ENCODE results near the gene BTAF1.
"Not testable (repeated sequence)": the region's sequence is repeated elsewhere in the genome, so short reads cannot be mapped to it uniquely, and the experiment has no call there.

The BTAF1 gene

DNA sequence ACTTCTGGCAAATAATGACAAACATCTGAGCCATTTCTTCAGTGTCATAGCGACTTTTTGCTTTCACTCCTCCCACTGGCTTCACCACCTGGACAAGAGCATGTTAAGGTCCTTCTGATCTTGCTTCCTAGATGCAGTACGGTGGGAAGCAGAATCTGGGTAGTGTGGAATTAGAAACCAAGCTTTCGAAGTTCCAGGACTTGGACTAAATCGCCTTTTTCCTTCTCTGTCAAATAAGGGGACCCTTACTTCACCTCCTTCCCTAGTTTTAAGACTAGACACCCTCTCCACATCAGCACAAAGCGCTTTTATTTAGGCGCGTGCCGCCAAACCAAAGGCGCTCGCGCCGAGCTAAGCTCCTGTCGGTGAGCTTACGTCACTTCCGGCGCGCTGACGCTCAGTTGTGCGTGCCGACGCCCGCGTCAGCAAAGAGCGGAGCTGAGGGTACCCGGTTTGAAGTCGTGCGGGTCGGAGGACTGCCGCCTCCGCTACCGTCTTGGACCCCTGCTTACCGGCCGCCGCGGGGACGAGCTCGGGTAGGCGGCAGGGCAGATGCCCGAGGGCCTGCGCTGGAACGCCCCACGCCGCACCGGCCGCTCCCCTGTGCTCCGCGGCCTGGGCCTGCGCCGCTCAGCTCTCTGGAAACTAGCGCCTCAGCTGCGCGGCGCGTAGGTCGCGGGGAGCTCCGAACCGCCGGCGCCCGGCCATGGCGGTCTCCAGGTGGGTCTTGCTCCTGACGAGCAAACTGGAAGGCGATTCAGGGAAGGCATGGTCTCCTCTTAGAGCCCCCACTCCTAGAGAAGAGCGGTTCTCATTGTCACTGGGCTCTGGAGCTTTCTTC lies at the start of gene BTAF1:
Gene BTAF1 (plus strand): TSS at position 400 of the 841 bp plus-strand sequence. CDS start 307 bp downstream, at position 707.
- DNase-seq, result peak; percentile 93

DNA sequence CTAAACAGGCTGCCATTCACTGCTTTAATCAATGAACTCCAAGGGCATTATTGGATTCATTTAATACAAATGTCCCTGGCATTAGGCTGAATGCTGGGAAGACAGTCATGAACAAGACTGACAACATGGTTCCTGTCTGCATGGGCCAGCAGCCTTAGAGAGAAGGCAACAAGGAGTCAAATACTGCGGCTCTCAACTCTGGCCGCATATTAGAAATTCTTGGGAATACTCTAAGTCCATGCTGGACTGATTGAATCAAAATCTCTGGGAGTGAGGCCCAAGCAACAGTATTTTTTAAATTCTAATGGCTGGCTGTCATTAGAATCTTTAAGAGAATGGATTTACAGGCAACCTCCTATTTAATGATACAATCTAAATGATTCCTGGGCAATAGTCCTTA lies 48.4 kb upstream of the BTAF1 start:
- DNase-seq, result no peak

DNA sequence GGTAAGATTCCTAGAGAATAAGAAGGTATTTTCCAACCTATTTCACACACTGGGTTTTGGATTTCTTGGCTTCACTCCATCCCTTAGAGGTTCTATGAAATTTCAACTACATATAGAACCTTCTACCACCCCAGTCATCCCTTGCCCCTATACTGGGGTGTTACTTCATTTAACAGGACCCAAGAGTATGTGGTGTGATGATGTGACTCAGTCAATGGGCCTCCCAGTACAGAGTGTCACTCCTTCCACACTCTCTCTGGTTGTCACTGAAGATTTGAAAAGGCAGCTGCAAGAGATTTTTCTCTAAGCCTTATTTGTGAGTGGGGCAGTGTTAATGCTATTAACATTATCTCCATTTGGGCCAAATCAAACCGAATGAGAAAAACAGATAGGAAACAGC lies 47.8 kb upstream of the BTAF1 start:
- DNase-seq, result peak; percentile 55

DNA sequence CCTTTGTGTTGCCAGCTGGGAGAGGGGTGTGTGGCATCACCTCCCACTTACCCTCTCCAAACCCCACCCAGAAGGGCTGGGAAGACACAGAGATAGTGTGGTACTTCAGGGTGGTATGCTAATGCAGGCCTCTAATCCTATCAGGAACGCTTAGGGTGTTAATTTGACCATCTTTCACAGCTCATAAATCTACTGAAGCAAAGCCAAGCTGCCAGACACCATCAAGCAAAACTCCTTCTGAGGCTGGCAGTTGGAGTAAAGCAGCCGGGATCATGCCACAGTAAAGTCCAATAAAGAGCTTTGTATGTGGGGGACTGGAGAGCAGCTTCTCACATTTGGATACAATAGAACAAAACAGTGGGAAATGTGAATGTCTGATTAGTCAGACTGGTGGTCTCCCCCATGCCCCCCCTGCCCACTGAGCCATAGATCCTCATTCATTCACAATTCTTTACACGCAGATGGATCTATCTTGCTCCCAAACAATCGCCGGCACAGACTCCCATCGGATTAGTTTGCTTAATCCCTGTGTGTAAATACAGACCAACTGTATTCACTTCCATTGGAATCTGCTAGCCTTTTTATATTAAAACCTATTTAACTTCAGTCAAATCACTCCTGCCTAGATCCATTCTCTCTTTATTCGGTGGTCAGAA lies 43.9 kb upstream of the BTAF1 start:
- peak; percentile 93 for DNase-seq

DNA sequence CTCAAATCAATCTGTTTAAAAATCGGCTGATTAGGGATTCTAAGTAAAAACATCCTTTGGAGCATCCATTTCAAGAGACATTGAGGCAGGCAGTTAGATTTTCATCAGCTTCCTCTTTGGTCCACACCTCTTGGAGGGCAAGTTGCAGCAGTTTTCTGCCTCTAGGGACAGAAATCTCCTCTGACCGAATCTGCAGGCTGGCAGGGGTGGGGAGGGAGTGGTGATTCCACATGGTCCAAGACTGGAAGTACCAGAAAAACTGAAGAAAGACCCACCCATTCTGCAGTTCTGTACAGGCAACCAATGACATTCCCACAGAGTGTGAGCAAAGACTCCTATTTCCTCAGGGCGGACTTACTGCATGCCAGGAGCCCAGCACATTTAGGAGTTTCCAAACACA lies 43.3 kb upstream of the BTAF1 start:
- no peak for DNase-seq

DNA sequence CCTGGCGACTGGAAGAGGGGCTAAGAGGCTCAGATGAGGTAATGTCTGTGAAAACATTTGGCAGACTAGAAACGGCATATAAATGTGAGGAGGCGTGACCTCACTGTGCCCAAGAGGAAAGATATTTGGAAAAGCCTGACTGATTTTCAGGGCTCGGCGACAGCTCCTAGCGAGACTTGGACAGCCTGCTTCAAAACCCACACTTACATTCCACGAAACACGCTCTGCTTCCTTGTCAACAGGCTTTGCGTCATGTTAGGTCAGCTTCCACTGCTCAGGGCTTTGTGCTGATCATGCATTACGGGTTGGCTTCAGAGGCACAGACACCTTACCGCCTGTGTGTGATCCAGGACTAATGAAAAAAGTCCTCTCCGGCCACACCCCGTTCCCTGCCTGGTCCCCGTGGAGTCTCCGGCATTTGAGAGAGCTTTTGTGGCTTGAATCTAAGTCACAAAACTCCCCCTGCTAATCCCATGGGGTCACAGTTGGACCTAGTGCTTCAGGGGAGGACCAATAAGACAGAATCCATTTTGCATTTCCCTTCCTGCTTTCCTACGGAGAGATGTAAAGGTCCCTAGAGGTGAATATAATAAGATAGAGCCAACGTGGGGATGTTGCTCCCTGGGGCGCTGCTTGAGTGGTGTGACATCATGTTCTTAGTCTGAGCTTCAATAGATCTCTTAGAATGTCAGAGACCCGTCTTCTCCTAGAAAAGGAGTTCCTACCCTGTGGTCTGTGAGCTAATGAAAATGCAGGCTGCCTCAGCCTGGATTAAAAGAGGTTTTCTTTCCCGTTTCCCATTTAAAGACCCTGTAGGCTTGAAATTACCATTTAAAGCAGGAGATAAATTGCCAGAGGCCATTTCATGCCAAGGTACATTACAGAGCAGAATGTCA lies 39.8 kb upstream of the BTAF1 start:
- peak; percentile 61 for DNase-seq

DNA sequence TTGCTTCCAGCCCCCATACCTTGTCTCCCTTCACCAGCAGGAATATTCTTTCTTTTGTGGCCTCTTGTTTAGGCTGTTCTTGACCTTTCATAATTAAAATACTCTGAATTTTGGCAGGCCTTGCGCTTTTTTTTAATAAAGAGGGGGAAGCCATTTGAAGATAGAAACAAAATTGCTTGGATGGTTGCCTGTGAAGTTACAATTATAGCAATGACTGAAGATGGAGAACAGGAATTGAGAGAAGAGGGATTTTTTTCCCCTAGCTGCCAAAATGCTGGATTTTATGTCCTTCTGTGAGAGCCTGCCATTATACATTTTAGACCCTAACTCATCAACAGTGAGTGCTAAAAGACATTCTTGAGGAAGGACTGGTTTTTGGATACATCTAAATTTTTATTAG lies 39.0 kb upstream of the BTAF1 start:
- no peak for DNase-seq

DNA sequence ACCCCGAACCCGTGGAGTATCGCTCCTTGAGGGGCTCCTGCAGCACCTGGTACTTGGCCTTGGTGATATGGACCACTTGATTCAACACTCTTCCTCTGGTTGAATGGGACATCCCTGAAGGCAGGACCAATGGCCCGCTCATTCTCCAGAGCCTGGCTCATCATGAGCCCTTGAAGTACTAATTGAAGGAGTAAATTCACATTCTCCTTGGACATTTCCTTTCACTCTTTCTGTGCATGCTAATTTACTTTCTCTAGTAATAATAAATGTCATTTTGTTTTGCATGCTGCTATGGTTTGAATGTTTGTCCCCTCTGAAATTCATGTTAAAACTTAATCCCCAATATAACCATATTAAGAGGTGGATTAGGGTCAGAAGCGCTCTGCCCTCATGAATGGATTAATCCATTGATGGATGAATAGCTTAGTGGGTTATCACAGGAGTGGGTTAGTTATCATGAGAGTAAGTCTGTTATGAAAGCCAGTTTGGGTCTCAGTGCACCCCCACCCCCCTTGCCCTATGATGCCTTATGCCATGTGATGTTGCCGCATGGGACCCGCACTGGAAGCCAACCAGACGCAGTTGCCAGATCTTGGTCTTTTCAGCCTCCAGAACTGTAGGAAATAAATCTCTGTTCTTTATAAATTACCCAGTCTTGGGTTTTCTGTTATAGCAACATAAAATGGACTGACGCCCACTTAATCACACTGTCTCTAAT lies 38.0 kb upstream of the BTAF1 start:
- peak; percentile 90 for DNase-seq

DNA sequence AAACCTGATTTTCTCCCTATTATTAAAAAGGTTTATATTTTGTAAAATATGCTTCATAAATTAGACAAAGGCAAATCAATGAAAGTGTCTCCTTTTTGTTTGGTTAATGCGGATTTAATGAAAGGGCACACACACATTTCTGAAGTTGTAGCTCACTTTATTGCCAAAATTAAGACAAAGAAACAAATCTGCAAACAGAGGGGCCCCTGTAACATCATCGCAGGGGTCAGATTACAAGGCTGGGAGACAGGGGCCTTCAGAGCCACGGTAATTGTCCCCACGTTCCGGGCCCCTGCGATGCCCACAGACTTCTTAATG lies 36.7 kb upstream of the BTAF1 start:
- no peak for DNase-seq

DNA sequence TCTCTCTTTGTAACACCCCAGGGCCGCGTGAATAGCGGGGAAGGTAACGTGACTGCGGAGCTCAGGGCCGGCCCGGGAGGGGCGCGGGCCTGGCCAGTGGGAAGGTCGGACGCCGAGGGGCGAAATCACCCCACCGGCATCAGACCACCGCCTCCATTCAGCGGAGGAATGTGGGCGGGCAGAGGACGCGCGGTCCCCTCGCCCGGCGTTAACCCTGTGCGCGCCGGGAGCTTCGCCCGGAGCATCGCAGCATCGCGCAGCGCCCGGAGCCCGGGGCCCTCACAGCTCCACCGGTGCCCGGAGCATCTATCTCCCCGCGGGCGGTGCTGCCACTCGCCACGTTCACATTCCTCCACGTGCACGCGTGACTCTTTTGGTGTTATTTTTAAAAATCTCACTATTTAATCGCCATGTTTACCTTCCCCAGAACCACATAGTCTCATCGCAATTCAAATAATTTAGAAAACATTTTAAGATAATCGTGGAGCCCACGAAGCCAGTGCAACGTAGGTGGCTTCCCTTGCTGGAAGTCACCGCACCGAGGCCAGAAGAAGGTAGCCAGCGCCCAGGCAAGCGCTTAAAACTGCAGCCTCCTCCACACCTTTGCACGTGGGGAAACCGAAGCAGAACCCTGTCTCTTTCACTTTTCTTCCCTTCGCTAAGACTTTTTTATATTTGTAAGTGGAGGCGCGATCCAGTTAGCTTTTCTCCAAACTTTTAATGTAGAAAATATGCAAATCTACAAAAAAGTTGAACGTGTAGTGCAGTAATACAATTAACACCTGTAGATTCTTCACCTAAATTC lies 36.1 kb upstream of the BTAF1 start:
- DNase-seq, result peak; percentile 49

DNA sequence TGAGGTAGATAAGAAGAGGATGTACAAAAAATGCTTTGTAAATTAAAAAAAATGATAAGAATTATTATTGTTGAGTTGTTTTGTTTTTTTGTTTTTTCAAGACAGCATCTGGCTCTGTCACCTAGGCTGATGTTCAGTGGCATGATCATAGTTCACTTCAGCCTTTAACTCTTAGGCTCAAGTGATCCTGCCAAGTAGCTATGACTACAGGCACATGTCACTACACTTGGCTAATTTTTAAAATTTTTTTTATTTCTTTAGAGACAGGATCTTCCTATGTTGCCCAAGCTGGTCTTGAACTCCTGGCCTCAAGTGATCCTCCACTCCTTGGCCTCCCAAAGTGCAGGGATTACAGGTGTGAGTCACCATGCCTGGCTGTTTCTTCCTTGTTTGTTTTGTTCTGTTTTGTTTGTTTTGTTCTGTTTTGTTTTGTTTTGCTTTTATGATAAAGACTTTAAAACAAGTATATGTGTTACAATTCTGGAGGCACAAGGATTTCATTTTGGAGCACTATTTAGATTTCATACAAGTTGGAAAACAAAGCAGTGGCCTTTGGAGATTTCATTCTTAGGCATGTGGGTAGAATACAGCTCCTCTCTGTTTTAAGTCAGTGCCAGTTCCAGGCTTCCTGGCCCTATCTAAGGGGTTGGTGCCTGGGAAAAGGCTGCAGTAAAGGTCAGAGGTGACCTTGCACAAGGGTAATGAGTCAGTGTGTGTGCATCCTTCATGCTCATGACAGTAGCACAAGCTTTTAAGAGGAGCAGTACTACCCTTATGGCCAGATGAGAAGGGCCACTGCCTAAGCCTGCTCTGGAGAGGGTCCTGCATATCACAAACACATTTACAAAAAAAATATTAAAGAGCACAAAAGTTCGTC lies 32.2 kb upstream of the BTAF1 start:
- no peak for DNase-seq

DNA sequence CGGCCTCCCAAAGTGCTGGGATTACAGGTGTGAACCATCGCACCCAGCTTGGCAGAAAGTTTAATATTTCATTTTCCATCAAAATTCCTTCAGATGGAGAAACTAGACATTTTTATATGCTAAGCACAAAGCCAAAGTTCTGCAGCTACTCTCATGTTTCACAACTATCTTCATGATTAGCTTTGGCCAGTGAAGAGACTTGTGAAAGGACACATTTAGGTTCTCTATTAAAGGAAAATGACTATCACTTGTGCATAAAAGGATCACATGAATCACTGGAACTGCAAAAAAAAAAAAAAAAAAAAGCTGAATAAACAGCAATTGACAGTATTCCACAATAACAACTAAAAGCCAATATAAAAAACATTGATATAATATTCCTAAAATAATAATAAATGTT lies 30.5 kb upstream of the BTAF1 start:
- DNase-seq, result no peak

DNA sequence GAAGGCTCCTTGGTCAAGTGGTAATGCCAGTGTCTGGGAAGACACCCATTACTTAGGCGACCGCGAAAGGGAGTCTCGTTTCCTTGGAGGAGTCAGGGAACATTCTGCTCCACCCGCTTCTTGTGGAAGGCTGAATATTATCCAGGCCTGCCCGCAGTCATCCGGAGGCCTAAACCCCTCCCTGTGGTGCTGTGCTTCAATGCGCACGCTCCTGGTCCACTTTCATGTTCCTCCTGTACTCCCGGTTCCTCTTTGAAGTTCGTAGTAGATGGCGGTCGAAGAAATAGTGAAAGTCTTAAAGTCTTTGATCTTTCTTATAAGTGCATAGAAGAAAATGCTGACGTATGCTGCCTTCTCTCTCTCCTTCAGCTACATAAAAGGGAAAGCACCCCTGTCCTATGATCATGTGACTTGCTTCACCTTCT lies 29.3 kb upstream of the BTAF1 start:
- DNase-seq, result not testable (repeated sequence)

DNA sequence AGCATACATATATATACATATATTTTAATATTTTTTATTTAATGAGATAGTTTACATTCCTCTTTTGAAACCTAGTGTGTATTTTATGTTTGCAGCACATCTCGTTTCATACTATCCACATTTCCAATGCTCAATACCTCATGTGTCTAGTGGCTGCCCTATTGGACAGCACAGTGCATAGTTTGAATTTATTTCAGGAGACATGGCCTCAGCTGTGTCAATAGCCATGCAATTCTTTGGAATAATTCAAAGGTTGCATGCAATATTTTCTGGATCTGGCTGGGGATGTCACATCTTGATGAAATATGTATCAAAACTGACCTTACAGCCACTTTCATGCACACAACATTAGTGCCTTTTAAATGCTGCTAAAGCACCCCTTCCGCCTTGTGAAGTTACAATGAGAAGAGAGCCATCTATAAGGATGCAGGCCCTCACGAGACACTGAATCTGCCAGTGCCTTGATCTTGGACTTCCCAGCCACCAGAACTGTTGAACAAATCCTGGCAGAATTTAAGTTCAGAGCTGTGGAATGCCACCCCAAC lies 27.3 kb upstream of the BTAF1 start:
- no peak for DNase-seq

DNA sequence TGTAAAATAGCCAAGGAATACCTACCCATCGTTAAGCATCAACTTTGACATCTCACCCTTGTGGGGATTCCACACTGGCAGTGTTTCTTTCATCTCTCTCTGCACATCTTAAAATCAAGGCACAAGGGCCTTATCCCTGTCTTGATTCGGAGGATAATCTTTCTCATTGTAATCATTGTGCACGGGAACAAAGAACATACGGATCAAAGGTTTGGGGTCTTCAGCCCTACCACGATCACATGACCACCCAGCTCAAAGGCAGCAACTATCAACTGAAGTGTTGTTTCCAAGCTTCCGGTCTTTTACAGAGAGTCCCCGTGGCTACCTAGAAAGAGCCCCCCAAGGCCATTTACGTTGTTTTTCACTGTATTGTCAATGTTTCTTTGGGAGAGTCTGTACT lies 26.1 kb upstream of the BTAF1 start:
- DNase-seq, result no peak

DNA sequence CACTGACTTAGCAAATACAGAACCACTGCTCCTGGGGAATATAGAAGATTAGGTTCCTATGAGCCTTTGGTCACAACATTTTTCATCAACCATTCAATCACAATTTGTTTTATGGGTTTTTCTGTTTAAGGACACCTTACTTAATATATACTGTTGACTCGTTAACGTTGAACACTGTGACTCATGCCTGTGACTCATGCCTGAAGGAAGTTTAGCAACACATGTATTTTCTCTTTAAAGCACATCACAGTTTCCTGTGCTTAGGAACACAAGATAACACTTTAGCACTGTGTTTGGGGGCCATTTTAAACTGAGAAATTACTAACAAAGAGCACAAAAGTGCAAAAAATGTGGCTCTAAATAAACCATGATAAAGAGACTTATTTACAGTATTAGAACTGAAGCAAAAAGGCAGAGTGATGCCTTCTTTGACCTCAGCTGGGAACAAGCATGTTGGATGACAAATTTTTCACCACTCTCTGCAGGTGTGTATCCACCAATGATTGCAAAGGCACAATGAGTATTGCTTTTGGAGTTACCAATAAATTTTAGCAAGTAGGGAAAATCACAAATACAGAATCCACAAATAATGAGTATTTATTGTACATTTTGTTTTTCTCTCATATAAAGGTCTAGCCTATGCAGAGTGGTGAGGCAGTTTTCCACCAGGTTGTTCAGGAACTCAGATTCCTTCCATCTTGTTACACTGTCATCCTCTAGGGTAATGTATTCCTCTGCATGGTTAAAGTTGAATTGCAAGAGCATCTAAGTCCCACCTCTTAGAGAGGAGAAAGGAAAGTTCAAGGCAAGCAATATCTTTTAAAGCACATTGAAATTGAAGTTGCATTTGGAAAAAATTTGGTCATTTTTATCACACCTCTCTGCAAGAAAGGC lies 21.5 kb upstream of the BTAF1 start:
- DNase-seq, result no peak

DNA sequence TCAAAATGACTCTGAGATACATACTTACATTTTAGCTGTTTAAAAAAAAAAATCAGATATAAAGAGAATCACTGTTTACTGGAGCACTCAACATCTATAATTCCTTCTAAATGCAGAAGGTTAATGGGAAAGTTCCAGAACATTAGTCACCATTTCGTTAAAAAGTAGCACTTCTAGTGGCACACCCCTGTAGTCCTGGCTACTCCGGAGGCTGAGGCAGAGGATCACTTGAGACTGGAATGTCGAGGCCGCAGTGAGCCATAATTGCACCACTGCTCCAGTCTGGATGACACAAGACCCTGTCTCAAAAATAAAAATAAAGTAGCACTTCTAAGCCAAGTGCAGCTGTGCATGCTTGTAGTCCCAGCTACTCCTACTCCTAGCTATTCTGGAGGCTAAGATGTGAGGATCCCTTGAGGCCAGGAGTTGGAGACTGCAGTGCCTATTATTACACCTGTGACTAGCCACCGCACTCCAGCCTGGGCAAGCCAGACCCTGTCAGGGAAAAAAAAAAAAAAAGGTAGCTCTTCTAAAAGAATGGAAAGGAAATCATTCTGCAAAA lies 16.5 kb upstream of the BTAF1 start:
- no peak for DNase-seq

DNA sequence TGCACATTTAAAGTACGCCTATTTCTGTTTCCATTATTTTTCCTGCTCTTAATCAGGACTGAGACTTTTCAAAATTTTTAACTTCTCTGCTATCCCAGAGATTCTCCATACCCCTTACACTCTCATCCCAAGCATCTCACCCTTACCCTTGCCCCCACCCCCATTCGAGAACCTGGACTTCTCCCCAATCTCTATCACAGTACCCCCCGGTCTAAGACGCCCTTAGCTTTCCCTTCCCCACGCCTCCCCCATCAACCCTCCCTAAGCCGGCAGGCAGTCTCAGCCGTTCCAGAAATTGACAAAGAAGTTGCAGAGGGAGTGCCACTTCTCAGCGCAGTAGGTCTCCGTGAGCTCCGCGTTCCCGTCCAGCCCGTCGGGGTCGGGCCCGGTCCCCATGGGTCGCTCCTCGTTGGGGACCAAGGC lies 15.6 kb upstream of the BTAF1 start:
- peak; percentile 17 for DNase-seq

All from NCI-H82 (cell line).